ENCODE data around the gene FGF3. TPM values are rescaled to one million over a fixed set of nuclear protein-coding genes. Genes with fewer than 3 reads are reported as not detected.

The FGF3 gene
- total RNA-seq, 1 donor from 2014 or later, result not detected

GRCh38 chr11:69844396-69844795 is 25.2 kb upstream of the FGF3 start:
- intact Hi-C loops (cut with micrococcal nuclease), result no loop called here

DNA sequence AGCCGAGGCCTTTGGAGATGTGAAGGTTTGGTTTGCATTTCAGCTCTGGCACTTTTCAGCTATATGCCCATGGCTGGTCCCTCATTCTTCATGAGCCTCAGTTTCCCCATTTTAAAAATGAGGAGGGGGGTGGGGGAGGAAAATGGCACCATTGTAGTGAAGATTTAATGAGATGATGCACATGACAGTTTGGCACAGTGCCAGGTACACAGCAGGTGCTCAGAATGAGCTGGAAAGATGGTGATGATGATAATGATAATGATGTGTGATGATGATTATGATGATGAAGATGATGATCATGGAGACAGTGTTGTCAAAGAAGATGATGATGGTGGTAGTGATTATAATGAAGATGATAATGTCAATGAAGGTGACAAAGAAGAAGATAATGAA is 24.3 kb upstream of the FGF3 start:
- intact Hi-C loops (cut with micrococcal nuclease), result no loop called here

- intact Hi-C loops (cut with micrococcal nuclease), result loop anchor here (1.0 kb wide), 1 partner anchor 157 kb away; no protein-coding TSS in a partner anchor
Measured at GRCh38 chr11:69842746-69843528, 23.7 kb upstream of the FGF3 start.

DNA sequence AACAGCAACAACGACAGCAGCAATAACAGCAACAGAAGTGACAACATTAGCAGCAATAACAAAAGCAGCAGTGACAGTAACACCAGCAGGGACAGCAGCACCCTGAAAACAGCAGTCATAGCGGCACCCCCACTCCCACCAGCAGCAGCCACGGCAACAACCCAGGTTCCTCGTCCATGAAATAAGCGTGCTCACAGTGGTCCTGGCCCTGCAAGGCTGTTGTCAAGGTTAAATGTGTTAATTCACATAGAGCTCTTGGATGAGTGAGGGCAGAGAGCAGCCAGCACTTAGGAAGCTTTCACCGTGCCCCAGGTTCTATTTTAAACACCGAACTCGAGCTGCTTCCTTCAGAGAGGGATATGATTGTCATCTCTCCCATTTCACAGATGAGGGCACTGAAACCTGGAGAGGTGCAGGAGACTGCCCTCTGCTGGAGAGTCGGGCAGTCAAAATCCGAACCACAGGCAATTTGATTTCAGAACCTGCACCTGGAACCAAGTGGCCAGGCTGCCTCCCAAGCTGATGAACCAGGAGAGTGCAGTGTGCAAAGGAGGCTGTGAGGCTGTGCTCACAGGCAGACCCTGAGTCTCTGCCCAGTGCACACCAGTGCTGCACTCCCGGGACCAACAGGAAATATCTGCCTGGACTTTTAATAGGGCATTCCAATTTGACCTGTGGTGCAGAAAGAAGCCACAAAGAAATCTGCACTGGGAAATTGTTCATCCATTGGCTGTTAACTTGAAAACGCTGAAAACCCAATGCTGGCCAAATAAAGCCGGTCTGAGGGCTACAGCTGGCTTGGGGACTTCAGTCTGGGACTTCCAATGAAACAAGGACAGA is 22.9 kb upstream of the FGF3 start:
- intact Hi-C loops (cut with micrococcal nuclease), result loop anchor here (1.0 kb wide), 1 partner anchor 156 kb away; no protein-coding TSS in a partner anchor

DNA sequence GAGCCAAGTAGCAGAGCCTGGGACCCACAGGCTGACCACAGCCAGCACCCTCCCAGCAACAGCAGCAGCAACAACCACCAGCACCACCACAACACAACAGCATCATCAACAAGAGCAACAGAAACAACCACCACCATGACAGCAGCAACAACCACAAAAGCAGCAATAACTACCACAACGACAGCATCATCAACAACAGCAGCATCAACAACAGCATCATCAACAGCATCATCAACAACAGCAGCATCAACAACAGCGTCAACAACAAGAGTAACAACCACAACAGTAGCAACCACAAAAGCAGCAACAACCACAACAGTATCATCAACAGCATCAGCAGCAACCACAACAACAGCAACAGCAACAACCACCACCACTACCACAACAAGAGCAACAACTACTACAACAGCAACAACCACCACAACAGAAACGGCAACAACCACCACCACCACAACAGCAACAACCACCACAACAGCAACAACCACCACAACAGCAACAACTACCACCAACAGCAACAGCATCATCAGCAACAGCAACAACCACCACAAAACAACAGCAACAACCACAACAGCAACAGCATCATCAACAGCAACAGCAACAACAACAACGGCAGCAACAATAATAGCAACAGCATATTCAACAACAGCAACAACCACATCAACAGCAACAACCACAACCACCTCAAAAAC is 22.1 kb upstream of the FGF3 start:
- intact Hi-C loops (cut with micrococcal nuclease), result no loop called here

GRCh38 chr11:69840371-69841169 is 21.4 kb upstream of the FGF3 start:
- intact Hi-C loops (cut with micrococcal nuclease), result no loop called here

DNA sequence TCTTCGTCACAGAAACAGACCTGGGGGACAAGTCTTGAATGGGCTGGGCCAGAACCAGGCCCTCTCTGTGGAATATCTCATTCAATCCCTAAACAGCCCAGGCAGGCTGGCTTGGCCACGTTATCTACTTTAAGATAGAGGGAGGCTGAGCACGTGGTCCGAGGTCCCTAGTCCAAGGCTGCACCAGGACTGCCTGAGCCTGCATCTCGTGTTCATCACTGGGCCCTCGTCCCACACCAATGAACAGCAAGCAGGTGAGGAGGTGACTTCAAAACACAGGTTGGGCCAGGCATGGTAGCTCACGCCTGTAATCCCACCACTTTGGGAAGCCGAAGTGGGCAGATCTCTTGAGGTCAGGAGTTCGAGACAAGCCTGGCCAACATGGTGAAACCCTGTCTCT is 20.3 kb upstream of the FGF3 start:
- intact Hi-C loops (cut with micrococcal nuclease), result no loop called here

DNA sequence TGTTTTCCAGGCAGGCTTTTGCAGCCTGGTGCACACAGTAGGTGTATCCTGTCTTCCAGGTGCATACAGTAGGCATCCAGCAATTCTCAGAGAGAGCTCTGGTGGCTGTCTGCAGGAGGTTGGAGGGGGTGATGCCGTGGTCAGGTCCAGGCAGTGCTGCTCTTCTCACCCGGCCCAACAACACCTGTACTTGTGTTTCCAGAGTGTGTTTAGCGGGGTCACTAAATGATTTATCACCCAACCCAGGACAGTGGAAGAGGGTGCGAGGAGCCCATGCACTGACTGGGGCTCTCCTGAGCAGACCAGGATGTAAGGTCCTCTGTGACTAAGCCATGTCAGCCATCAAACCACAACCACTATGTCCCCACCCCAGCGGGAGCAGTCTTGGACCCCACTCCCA is 18.6 kb upstream of the FGF3 start:
- intact Hi-C loops (cut with micrococcal nuclease), result no loop called here

- intact Hi-C loops (cut with micrococcal nuclease), result no loop called here
Measured at GRCh38 chr11:69836401-69836800, 17.2 kb upstream of the FGF3 start.

GRCh38 chr11:69834811-69835800 is 15.9 kb upstream of the FGF3 start:
- intact Hi-C loops (cut with micrococcal nuclease), result no loop called here

DNA sequence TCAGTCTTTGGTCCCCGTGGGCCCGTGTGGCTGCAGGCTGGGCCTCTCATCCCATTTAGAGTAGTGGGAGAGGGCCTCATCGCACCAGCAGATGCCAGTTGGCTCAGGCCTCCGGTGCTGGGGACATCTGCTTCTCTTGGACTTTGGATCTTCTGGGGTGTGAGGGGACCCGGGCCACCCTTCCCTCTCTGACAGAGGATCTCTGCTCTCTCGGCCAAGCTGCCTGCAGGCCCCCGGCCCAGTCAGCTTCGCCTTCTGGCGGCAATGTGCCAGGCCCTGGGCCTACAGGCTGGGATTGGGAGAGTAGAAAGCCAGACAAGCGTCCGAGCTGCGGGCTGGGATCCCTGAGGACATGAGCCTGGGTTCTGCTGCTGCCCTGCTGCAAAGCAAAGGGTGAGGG is 15.0 kb upstream of the FGF3 start:
- intact Hi-C loops (cut with micrococcal nuclease), result no loop called here

GRCh38 chr11:69832561-69833413 is 13.6 kb upstream of the FGF3 start:
- intact Hi-C loops (cut with micrococcal nuclease), result no loop called here

GRCh38 chr11:69831985-69832384 is 12.8 kb upstream of the FGF3 start:
- intact Hi-C loops (cut with micrococcal nuclease), result no loop called here

GRCh38 chr11:69830086-69830485 is 10.9 kb upstream of the FGF3 start:
- intact Hi-C loops (cut with micrococcal nuclease), result no loop called here

DNA sequence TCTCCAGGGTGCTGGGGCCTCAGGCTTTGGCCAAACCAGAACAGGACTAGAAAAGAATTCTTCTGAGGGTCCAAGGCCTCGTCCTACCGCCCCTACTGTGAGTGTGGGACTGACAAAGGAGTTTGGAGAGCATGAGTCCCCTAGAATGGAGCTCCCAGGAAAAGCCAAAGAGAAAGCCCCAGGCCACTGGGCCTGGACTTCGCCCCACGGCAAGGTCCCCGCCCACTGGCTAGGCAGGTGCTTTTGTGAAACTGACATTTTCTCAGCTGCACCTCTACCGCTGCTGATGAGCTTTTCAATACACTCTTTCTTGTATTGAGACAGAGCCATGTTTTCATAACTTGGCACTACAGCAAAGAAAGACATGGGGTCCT is 9.7 kb upstream of the FGF3 start:
- intact Hi-C loops (cut with micrococcal nuclease), result no loop called here

DNA sequence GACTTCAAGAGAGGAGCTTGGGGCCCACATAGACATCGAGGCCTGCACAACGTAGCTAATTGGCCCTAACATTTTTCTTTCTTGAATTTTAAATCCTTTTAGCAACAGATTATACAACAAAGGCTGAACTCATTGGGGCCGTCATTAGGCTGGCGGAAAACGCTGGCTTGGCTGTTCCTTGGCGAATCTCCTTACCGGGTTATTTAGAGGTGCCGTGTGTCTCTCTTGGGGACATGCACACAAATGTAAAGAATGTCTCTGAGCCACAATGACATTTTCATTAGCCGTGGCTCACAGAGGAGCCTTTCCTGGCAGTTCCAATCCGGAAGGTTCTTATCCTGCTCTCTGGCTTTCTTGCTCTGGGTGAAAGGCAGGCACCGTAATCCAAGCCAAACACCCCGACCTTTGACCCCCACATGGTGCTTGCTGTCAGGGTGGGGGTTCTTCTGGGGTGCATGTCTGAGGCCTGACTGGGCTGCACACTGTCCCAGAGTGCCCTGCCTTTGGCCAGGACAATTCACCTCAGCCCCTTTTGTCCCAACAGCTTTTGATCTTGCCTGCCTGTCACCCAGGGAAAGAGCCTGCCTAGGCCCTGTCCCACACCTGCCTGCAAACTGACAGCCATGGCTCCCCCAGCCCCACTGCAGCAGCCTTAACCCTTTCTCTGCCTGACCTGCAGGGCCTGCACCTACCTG is 9.2 kb upstream of the FGF3 start:
- intact Hi-C loops (cut with micrococcal nuclease), result no loop called here

DNA sequence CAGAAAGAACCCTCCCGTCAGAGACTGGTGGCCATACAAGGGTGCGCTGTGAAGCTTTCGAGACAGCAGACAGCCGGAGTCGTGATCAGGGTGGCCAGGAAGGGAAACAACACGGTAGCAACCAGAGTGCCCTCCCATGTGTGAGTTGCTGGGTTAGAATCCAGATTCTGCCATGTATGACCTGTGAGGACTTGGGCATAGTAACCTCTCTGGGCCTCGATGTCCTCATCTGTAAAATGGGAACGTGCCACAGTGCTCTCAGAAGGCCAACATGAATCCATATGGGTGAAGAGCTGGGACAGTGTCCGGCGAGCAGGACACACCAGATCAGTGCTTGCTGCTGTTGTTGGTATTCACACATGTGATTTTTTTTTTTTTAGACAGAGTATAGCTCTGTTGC is 7.6 kb upstream of the FGF3 start:
- intact Hi-C loops (cut with micrococcal nuclease), result no loop called here

DNA sequence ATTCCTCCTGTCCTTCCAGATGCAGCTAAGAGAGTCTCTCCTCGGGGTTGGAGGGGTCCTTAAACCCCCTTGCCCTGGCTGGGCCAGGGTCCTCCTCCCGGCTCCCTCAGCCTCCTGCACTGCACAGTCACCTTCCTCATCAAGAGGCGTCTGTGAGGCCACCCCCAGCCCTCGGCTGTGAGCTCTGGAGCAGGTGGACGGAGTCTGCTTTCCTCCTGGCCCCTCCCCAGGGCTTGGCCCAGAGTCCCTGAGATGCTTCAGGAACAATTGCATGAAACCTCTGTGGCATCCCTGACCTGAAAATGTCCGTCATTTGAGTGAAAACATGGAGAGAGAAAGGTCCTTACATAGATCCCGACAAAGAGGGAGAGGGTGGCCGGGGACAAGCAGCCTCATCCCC is 6.7 kb upstream of the FGF3 start:
- intact Hi-C loops (cut with micrococcal nuclease), result no loop called here

Data from T-helper 1 cell treated with Interleukin-12 subunit alpha and Interleukin-12 subunit beta and Interleukin-4 antibody, amounts not matched to agents 30 ng/mL and 1 ng/mL, for 36 hours (primary cell).